Tibial nerve (tissue), 4 donors: Measurements from ENCODE around the gene PKNOX2.

Source experiments
- CTCF ChIP-seq, 5 experiments: fragments of 200-600 bp in 3 of 5; fragments of 450-650 bp in 2 of 5; sonication (generic) in 3 of 5; IDR thresholded peaks; one replicate each; pipeline ENCODE4 v1.5.1; 2016 to 2019; ENCODE audit warnings: antibody characterized with exemption in 5 of 5, mild to moderate bottlenecking in 3 of 5, moderate library complexity in 2 of 5
- EP300 ChIP-seq, 2 donors: sonication (generic); formaldehyde crosslinking; IDR thresholded peaks; one replicate each; pipeline ENCODE4 v1.6.1; 2017; ENCODE audit warnings: antibody characterized with exemption in 2 of 2, mild to moderate bottlenecking in 1 of 2
- POLR2A ChIP-seq, 2 donors: fragments of 450-650 bp; IDR thresholded peaks; one replicate each; pipeline ENCODE4 v1.6.1; 2017; ENCODE audit warnings: antibody characterized with exemption in 2 of 2, mild to moderate bottlenecking in 2 of 2, moderate library complexity in 2 of 2

GRCh38 chr11:125320347-125321076, 156.0 kb downstream of the PKNOX2 start:
- no peak for TF ChIP-seq CTCF (IDR thresholded peaks at IDR 0.05)
- no peak for TF ChIP-seq POLR2A (IDR thresholded peaks at IDR 0.05)
- no peak for TF ChIP-seq EP300 (IDR thresholded peaks at IDR 0.05)
